GM15510 (cell line): ENCODE results near the gene SGO1.

ENCODE experiments used
- POLR2A ChIP-seq: IDR thresholded peaks from 3 replicates; pipeline ENCODE4 v1.6.1; 2011; ENCODE audit warnings: borderline replicate concordance; ENCODE audit not compliant: insufficient read length; ENCODE audit errors: extremely low read depth

Gene SGO1

GRCh38 chr3:20130106-20130505 lies 55.9 kb downstream of the SGO1 start:
- TF ChIP-seq POLR2A: no peak

DNA sequence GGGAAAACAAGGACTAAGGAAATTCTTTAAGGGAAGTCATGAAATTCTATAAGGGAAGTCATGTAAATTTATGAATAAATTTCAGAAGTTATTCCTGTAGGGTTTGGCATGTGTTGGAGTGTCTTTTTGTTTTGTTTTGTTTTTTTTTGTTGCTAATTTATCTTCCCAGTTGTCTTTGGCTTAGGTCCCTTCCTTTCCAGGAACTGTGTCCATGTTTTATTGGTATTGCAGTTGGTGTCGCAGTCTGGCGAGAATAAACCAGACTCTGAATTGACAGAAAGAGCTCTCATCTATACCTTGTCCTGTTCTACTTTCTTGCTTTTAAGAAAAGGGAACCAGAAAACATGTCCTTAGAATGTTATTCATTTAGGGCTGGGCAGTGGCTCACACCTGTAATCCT lies 57.6 kb downstream of the SGO1 start:
- no peak for TF ChIP-seq POLR2A

- TF ChIP-seq POLR2A: no peak
These were observed 60.1 kb downstream of the SGO1 start for GRCh38 chr3:20125897-20126296.

- no peak for TF ChIP-seq POLR2A
These were observed 60.7 kb downstream of the SGO1 start for GRCh38 chr3:20125289-20125688.

DNA sequence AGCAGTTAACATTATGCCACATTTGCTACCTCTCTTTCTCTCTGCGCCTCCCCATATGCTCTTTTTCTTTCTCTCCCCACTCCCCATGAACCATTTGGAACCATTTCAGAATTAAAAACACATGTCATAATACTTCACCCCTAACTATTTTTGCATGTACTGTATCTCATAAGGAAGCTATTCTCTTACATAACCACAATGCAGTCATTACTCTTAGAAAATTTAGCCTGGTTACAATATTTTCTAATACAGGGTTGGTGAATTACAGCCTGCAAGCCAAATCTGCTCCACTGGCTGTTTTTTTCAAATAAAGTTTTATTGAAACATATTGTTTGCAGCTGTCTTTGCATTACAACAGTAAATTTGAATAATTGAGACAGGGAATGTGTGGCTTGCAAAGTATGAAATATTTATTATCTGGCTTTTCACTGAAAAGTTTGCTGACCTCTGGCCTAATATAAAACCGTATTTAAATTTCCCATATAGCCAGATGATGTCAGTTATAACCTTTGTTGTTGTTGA lies 62.8 kb downstream of the SGO1 start:
- TF ChIP-seq POLR2A: no peak

DNA sequence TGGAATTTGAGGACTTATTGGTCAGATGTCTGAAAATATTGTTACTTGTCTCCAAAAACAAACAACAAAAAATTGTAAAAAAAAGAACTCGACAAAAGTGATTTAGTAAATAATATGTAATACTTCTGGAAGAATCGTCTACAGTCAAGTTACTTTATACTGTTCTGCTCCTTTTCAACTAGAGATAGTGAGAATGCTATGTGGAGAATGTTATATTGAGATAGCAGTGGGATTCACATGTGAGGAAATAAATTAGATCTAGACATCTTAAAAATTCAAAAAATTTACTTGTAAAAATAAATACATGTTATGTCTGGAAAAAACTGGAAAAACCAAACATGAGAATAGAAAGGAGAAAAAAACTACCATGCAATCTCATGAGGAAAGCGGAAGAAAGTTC lies 64.9 kb downstream of the SGO1 start:
- no peak for TF ChIP-seq POLR2A
